HG02642 (cell line): Measurements from ENCODE around the gene TUBGCP2.

Experiments used
- ATAC-seq: cut with Tn5 transposase; IDR thresholded peaks from one replicate; pipeline ENCODE4 v1.9.1; 2021; ENCODE audit warnings: mild to moderate bottlenecking; ENCODE audit not compliant: unreplicated experiment, poor library complexity

Gene TUBGCP2

GRCh38 chr10:133281628-133282372 lies 26.9 kb downstream of the TUBGCP2 start:
- ATAC-seq, result no peak

GRCh38 chr10:133281084-133281483 lies 27.6 kb downstream of the TUBGCP2 start:
- ATAC-seq, result no peak

- ATAC-seq, result no peak
Measured at GRCh38 chr10:133280391-133281059, 28.1 kb downstream of the TUBGCP2 start.

- no peak for ATAC-seq
Measured at GRCh38 chr10:133279326-133280226, 29.1 kb downstream of the TUBGCP2 start.

- ATAC-seq, result peak; percentile 31
Measured at GRCh38 chr10:133278577-133279265, 30.0 kb downstream of the TUBGCP2 start.

GRCh38 chr10:133277993-133278576 lies 30.6 kb downstream of the TUBGCP2 start:
- no peak for ATAC-seq

- ATAC-seq, result no peak
Measured at GRCh38 chr10:133277277-133277992, 31.2 kb downstream of the TUBGCP2 start.

GRCh38 chr10:133276435-133277201 lies 32.1 kb downstream of the TUBGCP2 start, which contains the start of gene ADAM8:
Gene ADAM8, minus strand, starts transcription at chr10:133276868. Its CDS starts 51 bp downstream, at chr10:133276817.
- peak; percentile 41 for ATAC-seq

- no peak for ATAC-seq
Measured at GRCh38 chr10:133276100-133276434, 32.6 kb downstream of the TUBGCP2 start.

- ATAC-seq, result peak; percentile 32
Measured at GRCh38 chr10:133275684-133276092, 33.0 kb downstream of the TUBGCP2 start.

GRCh38 chr10:133274751-133275683 lies 33.7 kb downstream of the TUBGCP2 start:
- peak; percentile 59 for ATAC-seq

GRCh38 chr10:133273534-133274143 lies 35.0 kb downstream of the TUBGCP2 start:
- ATAC-seq, result no peak

- no peak for ATAC-seq
Measured at GRCh38 chr10:133272964-133273420, 35.7 kb downstream of the TUBGCP2 start.

GRCh38 chr10:133272301-133272963 lies 36.2 kb downstream of the TUBGCP2 start:
- ATAC-seq, result no peak

GRCh38 chr10:133271521-133272300 lies 37.0 kb downstream of the TUBGCP2 start:
- no peak for ATAC-seq
